Ishikawa (cell line): ENCODE results near the gene CIAPIN1.

Source experiments
- CEBPB ChIP-seq: IDR thresholded peaks from 2 replicates; pipeline ENCODE4 v1.6.1; 2012
- CREB1 ChIP-seq: IDR thresholded peaks from 2 replicates; pipeline ENCODE4 v1.6.1; 2012; ENCODE audit warnings: low read depth
- EGR1 ChIP-seq: IDR thresholded peaks from 2 replicates; pipeline ENCODE4 v1.6.1; 2012
- EP300 ChIP-seq: IDR thresholded peaks from 2 replicates; pipeline ENCODE4 v1.6.1; 2012; ENCODE audit warnings: borderline replicate concordance
- FOXM1 ChIP-seq: IDR thresholded peaks from 2 replicates; pipeline ENCODE4 v1.6.1; 2012; ENCODE audit warnings: low read depth, borderline replicate concordance
- NFIC ChIP-seq: IDR thresholded peaks from 2 replicates; pipeline ENCODE4 v1.6.1; 2012
- RAD21 ChIP-seq: IDR thresholded peaks from 2 replicates; pipeline ENCODE4 v1.6.1; 2012; ENCODE audit warnings: low read depth
- TAF1 ChIP-seq: IDR thresholded peaks from 2 replicates; pipeline ENCODE4 v1.6.1; 2012; ENCODE audit warnings: low read depth, mild to moderate bottlenecking
- TCF12 ChIP-seq: IDR thresholded peaks from 2 replicates; pipeline ENCODE4 v1.6.1; 2012; ENCODE audit warnings: low read depth
- TEAD4 ChIP-seq: IDR thresholded peaks from 2 replicates; pipeline ENCODE4 v1.6.1; 2012
- YY1 ChIP-seq: IDR thresholded peaks from 2 replicates; pipeline ENCODE4 v1.6.1; 2012; ENCODE audit warnings: low read depth
- ZBTB7A ChIP-seq: IDR thresholded peaks from 2 replicates; pipeline ENCODE4 v1.6.1; 2012; ENCODE audit warnings: low read depth
- TF ChIP-seq, protein P1 (sequence below): IDR thresholded peaks from 2 replicates; pipeline ENCODE4 v1.6.1; 2012
- TF ChIP-seq, protein P2 (sequence below): IDR thresholded peaks from 2 replicates; pipeline ENCODE4 v1.6.1; 2012; ENCODE audit warnings: low read depth, mild to moderate bottlenecking
- TF ChIP-seq, protein P3 (sequence below): IDR thresholded peaks from 2 replicates; pipeline ENCODE4 v1.6.1; 2012

The CIAPIN1 gene

DNA sequence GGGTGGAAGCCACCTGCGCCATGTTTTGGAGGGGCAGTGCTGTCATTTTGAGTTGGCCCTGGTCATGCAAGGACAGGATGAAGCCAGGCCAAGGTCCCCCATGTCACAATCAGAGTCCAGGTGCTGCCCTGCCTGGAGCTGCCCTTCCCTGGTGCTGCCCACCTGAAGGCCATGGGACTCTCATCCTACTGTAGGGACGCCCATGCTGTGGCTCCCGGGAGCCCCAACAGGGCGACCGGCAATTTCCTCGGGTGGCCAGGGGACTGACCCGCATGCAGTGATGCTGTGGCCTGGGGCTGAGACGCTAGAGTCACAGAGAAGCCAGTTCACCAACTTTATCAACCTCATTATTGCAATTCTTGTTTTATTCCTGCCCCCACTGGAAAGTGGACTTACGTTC, 34.6 kb downstream of the CIAPIN1 start:
- TF ChIP-seq ZBTB7A: no peak
- TF ChIP-seq YY1: no peak
- TF ChIP-seq, protein P1, sequence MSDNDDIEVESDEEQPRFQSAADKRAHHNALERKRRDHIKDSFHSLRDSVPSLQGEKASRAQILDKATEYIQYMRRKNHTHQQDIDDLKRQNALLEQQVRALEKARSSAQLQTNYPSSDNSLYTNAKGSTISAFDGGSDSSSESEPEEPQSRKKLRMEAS: no peak
- TF ChIP-seq EGR1: no peak

DNA sequence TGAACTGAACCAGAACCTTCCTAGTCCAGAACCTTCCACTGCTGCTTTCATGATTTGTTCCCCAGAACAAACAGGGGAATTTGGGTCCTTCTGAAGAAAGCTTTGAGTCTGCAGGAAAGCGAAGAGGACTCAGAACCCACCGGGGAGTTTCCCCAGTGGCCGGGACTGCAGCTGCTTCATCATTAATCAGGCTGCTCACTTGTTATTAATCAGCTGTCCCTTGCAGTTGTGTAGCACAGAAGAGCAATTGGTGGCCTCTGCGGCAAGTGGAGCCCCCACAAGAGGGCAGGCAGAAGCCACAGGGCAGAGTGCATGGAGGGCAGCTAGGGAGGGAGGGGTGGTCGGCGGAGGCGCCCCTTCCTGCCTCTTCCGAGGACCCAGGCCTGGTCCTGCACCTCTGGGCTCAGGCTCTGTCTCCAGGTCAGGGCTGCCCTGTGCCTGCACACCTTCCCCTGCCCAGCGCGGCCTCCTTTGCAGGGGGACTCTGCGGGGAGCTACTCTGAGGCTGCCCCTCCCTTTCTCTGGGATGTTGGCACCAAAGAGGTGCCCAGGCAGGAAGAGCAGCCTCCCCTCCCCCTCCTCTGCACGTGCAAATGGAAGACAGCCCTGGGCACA, 35.7 kb downstream of the CIAPIN1 start:
- TF ChIP-seq EGR1 (no peak), NFIC (no peak), TCF12 (no peak), RAD21 (no peak), EP300 (no peak), FOXM1 (no peak), TEAD4 (no peak), CEBPB (no peak), TAF1 (no peak), ZBTB7A (no peak), YY1 (no peak), CREB1 (no peak)
- TF ChIP-seq, protein P2, sequence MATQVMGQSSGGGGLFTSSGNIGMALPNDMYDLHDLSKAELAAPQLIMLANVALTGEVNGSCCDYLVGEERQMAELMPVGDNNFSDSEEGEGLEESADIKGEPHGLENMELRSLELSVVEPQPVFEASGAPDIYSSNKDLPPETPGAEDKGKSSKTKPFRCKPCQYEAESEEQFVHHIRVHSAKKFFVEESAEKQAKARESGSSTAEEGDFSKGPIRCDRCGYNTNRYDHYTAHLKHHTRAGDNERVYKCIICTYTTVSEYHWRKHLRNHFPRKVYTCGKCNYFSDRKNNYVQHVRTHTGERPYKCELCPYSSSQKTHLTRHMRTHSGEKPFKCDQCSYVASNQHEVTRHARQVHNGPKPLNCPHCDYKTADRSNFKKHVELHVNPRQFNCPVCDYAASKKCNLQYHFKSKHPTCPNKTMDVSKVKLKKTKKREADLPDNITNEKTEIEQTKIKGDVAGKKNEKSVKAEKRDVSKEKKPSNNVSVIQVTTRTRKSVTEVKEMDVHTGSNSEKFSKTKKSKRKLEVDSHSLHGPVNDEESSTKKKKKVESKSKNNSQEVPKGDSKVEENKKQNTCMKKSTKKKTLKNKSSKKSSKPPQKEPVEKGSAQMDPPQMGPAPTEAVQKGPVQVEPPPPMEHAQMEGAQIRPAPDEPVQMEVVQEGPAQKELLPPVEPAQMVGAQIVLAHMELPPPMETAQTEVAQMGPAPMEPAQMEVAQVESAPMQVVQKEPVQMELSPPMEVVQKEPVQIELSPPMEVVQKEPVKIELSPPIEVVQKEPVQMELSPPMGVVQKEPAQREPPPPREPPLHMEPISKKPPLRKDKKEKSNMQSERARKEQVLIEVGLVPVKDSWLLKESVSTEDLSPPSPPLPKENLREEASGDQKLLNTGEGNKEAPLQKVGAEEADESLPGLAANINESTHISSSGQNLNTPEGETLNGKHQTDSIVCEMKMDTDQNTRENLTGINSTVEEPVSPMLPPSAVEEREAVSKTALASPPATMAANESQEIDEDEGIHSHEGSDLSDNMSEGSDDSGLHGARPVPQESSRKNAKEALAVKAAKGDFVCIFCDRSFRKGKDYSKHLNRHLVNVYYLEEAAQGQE: no peak
- TF ChIP-seq, protein P1: no peak
- TF ChIP-seq, protein P3, sequence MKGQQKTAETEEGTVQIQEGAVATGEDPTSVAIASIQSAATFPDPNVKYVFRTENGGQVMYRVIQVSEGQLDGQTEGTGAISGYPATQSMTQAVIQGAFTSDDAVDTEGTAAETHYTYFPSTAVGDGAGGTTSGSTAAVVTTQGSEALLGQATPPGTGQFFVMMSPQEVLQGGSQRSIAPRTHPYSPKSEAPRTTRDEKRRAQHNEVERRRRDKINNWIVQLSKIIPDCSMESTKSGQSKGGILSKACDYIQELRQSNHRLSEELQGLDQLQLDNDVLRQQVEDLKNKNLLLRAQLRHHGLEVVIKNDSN: no peak

DNA sequence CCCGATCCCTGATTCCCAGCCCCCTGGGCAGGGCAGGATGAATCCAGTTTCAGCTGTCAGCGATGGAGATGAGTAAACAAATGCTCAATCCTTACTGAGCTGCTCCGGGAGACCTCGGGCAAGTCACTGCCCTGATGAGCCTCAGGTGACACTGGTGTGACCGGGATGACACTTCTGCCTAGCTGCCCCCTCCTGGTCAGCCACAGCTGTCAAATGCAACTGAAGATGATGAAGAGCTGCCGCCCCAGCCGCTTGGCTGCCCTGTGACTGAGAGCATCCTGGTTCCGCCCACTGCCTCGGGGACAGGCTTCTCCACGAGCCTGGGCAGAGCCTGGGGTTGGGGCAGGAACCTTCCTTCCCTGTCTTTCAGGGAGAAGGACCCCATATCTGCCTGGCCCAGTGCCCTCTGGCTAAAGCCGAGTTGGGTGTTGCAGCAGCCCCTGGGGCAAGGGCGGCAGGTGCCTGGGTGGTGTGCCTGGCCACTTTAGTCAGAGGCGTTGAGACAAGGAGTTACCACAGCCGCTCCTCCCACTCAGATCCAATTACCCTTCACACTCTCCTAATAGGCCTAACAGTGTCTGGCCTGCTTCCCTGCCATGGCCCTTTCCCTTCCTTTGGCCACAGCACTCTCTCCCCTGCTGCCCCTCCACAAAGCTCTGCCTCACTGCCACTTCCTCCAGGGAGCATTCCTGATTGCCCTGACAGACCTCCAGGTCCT, 37.2 kb downstream of the CIAPIN1 start:
- TF ChIP-seq YY1: no peak
- TF ChIP-seq FOXM1: no peak
- TF ChIP-seq, protein P1: peak; percentile 32; the same call in 1 of the 2 replicates

DNA sequence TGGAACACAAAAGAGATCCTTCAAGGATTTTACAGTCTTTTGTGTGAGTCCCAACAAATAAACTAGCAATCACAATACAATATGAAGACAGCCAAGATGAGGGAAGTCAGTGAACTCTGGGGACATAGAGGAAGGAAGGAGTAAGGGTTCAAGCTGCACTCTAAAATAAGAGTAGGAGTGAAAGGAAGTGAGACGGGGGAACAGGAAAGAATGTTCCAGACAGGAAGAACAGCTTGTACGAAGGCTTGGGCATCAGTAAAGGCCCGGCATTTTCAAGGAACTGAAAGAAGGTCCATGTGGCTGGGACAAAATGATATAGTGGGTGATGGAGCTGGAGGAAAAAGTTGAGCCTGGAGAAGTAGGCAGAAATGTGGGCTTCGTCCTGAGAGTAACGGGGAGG, 38.1 kb downstream of the CIAPIN1 start:
- TF ChIP-seq CREB1 (no peak), NFIC (no peak), FOXM1 (no peak), CEBPB (no peak), YY1 (no peak)
- TF ChIP-seq, protein P3: no peak

DNA sequence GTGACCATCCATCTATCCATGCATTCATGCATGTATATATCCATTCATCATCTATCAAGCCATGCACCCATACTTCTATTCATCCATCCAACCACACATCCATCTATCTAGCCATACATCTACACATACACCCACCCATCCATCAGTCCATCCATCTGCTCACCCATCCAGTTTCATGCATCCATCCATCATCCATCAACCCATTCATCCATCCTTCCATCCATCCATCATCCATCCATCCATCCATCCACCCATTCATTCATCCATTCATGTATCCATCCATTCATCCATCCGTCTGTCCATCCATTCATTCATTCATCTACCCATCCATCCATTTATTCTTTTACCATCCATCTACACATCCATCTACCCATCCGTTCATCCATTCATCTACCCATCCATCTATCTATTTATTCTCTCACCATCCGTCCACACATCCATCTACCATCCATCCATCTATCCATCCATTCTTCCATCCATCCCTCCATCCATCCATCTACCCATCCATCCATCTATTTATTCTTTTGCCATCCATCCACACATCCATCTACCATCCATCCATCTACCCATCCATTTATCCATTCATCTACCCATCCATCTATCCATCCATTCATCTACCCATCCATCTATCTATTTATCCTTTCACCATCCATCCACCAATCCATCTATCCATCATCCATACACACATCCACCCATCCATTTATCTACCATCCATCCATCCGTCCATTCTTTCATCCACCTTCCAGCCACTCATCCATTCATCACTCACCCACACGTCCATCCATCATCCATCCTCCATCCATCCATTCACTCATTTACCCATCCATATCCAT, 39.4 kb downstream of the CIAPIN1 start:
- TF ChIP-seq TEAD4 (no peak), EP300 (no peak), ZBTB7A (no peak), YY1 (no peak), EGR1 (no peak), NFIC (no peak), CEBPB (no peak), FOXM1 (no peak), TAF1 (no peak), TCF12 (no peak), RAD21 (no peak), CREB1 (no peak)
- TF ChIP-seq, protein P3: no peak
- TF ChIP-seq, protein P1: no peak
- TF ChIP-seq, protein P2: no peak
